ENCODE results near the gene CAVIN1. TPM values are rescaled to one million over a fixed set of nuclear protein-coding genes. Genes with fewer than 3 reads are reported as not detected.

The CAVIN1 gene
- total RNA-seq, 6 donors from 2014 or later, result 89.1 to 406 (median 307) TPM

GRCh38 chr17:42388381-42389134 is 34.5 kb downstream of the CAVIN1 start, which contains the start of gene STAT3:
Gene STAT3, minus strand, starts transcription at chr17:42388442. Its CDS starts 39,926 bp downstream, at chr17:42348516.
- WGBS, 2 donors, result 0% methylated on average over 15 to 33 of the region's 44 CpGs
- Histone ChIP-seq H3K4me3 (peak within 1 kb of the TSS; percentile 66 to 98 (median 92)), H3K36me3 (peaks cover 0 to 2% (median 0%) of the 10 kb centered on the region in 4 donors), H3K4me1 (peaks cover 32 to 45% (median 37%) of the 10 kb centered on the region in 4 donors), H3K27ac (peak within 1 kb of the TSS; percentile 98 to 100 (median 100)), H3K27me3 (no peaks in the 10 kb centered on the region), H3K9me3 (no peaks in the 10 kb centered on the region)
- ATAC-seq (ENCODE audit: low FRiP score in 2 of 2), result peak; percentile 97 to 100
- DNase-seq, result peak; percentile 97 to 100
- TF ChIP-seq POLR2A (IDR thresholded peaks at IDR 0.05) (peak; percentile 72 to 98 (median 84)), EP300 (IDR thresholded peaks at IDR 0.05) (peak; percentile 100), POLR2AphosphoS5 (IDR thresholded peaks at IDR 0.05) (peak; percentile 95 to 100), CTCF (IDR thresholded peaks at IDR 0.05) (peak in 4 of 6 experiments; percentile 29 to 39 (median 36))

DNA sequence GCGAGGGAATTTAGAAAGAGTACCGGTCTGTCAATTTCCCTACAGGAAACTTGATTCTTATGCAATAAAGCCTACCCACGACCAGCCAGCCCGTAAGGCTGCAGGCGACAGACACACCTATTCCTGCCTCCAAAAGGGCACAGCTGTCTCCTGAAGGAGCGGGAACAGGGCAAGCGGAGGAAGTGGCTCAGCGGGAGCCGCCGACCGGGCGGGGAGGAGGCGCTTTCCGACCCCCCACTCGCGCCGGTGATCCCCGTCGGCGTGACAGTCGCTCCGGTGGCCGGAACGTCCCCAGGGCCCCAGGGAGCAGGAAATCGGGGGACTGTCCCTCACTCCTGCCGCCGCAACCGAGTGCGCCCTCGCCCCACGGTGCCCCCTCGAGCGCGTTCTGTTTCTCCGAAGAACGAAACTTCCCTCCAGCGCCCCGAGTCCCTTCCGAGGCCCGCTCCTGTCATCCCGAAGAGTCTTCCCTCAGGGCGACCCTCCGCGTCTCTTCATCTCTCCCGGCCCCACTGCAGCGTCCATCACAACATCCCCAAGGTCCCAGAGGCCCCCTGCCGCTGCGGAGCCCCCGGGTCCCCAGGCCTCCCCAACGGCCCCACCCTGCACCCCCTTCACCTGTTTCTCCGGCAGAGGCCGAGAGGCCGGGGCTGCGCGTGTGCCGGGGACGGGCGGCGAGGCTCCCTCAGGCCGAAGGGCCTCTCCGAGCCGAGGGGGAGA is 35.2 kb downstream of the CAVIN1 start:
- Histone ChIP-seq H3K27me3 (no peaks in the 10 kb centered on the region), H3K9me3 (no peaks in the 10 kb centered on the region), H3K27ac (peak overlapping the region; percentile 98 to 100 (median 100)), H3K36me3 (peaks cover 0 to 2% (median 0%) of the 10 kb centered on the region in 4 donors), H3K4me1 (peaks cover 34 to 52% (median 45%) of the 10 kb centered on the region in 4 donors), H3K4me3 (peak overlapping the region; percentile 66 to 98 (median 92))
- WGBS, 2 donors, result 0% methylated on average over 26 to 29 of the region's 62 CpGs
- DNase-seq (peak; percentile 77 to 91), ATAC-seq (ENCODE audit: low FRiP score in 2 of 2) (peak; percentile 24 to 49)
- TF ChIP-seq POLR2A (IDR thresholded peaks at IDR 0.05), result peak in 3 of 4 donors; percentile 50 to 83 (median 55)
- TF ChIP-seq POLR2AphosphoS5 (IDR thresholded peaks at IDR 0.05), result peak; percentile 49 to 78
- no peak for TF ChIP-seq CTCF (IDR thresholded peaks at IDR 0.05)
- TF ChIP-seq EP300 (IDR thresholded peaks at IDR 0.05), result peak in 2 of 4 donors; percentile 37 to 64

- ATAC-seq (ENCODE audit: low FRiP score in 2 of 2) (no peak), DNase-seq (peak in 1 of 2 donors; percentile 60)
- no peak for TF ChIP-seq POLR2A (IDR thresholded peaks at IDR 0.05)
- no peak for TF ChIP-seq CTCF (IDR thresholded peaks at IDR 0.05)
- peak in 1 of 2 donors; percentile 78 for TF ChIP-seq POLR2AphosphoS5 (IDR thresholded peaks at IDR 0.05)
- peak; percentile 11 to 98 (median 36) for TF ChIP-seq EP300 (IDR thresholded peaks at IDR 0.05)
- H3K36me3 ChIP-seq, result peaks cover 0 to 2% (median 0%) of the 10 kb centered on the region in 4 donors
- peak overlapping the region; percentile 98 to 100 (median 100) for H3K27ac ChIP-seq
- no peaks in the 10 kb centered on the region for H3K27me3 ChIP-seq
- H3K4me3 ChIP-seq, result peak overlapping the region; percentile 66 to 98 (median 92)
- no peaks in the 10 kb centered on the region for H3K9me3 ChIP-seq
- 0% methylated on average over 8 of the region's 8 CpGs for whole genome bisulfite sequencing, 2 donors
- peaks cover 41 to 59% (median 53%) of the 10 kb centered on the region in 4 donors for H3K4me1 ChIP-seq
These were observed 36.0 kb downstream of the CAVIN1 start for GRCh38 chr17:42386777-42387657.

DNA sequence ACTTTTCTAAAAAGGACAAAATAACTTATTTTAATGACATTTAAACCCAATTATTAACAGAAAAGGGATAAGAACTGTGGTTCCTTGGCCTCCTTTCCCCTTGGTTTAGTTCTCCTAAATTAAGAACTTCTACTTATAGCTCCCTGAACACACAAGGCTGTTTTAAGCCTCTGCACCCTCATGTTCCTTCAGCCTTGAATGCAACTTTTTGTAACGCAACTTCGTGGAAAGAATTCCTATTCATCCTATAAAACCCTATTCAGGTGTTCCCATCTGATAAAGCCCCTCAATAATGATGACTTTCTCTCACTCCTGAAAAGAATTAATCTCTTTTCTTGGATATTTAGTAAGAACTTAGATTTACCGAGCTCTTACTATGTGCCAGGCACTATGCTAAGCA is 41.2 kb downstream of the CAVIN1 start:
- H3K27ac ChIP-seq, result peak overlapping the region in 2 of 4 donors; percentile 51 to 81
- no peak for DNase-seq
- WGBS, 2 donors, result 72 to 77% methylated on average over 3 of the region's 3 CpGs
- H3K27me3 ChIP-seq, result no peaks in the 10 kb centered on the region
- H3K4me1 ChIP-seq, result peaks cover 75 to 89% (median 80%) of the 10 kb centered on the region in 4 donors
- H3K36me3 ChIP-seq, result peaks cover 0 to 15% (median 3%) of the 10 kb centered on the region in 4 donors
- TF ChIP-seq POLR2A (IDR thresholded peaks at IDR 0.05) (no peak), POLR2AphosphoS5 (IDR thresholded peaks at IDR 0.05) (no peak), EP300 (IDR thresholded peaks at IDR 0.05) (no peak), CTCF (IDR thresholded peaks at IDR 0.05) (no peak)
- no peaks in the 10 kb centered on the region for H3K9me3 ChIP-seq
- ATAC-seq (ENCODE audit: low FRiP score in 2 of 2), result no peak
- no peak overlapping the region for H3K4me3 ChIP-seq
